ENCODE results near the gene ELF4. TPM values are rescaled to one million over a fixed set of nuclear protein-coding genes. Genes with fewer than 3 reads are reported as not detected.
"Not testable (repeated sequence)": the region's sequence is repeated elsewhere in the genome, so short reads cannot be mapped to it uniquely, and the experiment has no call there.

Gene ELF4
- polyA plus RNA-seq, 12 donors: 8.1 to 22.3 (median 9.7) TPM; not detected in 1

DNA sequence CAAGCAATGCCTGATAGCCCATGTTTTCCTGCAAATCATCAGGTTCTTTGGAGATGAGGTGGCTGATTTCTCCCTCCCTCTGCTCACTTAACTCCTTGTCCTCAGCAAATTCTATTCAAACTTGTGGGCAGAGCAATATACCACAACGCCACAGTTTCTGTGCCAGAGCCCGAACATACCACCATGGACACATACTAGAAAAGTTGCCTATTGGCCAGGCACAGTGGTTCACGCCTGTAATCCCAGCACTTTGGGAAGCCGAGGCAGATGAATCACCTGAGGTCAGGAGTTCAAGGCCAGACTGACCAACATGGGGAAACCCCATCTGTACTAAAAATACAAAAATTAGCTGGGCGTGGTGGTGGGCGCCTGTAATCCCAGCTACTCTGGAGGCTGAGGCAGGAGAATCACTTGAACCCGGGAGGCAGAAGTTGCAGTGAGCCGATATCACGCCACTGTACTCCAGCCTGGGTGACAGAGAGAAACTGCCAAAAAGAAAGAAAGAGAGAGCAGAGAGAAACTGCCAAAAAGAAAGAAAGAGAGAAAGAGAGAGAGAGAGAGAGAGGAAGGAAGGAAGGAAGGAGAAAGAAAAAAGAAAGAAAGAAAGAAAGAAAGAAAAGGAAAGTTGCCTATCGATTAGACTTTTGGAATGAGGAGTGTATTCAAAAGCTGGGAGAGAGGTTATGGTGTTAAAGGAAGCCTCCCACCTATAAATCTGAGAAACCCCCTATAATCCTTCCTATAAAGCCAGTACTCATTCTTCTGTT, 5.0 kb upstream of the ELF4 start:
- not testable (repeated sequence) for DNase-seq

DNA sequence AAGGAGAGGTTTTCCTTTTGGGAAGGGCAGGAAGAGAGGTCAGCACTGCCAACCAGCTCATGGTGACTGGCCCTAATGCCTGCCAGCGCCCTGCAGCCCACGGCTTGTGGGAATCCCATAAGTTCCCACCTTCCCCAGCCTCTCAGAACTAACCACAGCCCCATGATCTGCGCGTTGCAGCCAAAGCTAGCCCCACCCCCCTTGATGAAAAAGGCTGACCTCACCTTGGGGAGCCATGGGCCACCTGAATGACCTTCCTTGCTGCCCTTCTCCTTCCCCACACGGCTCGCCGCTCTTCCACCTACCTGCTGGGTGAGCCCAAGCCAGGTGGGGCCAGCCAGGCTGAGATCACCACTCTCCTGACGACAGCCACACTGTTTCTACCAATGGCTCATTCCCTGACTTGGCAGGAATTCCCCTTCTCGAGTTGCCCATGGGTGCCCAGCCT, 3.9 kb upstream of the ELF4 start:
- no peak for DNase-seq

DNA sequence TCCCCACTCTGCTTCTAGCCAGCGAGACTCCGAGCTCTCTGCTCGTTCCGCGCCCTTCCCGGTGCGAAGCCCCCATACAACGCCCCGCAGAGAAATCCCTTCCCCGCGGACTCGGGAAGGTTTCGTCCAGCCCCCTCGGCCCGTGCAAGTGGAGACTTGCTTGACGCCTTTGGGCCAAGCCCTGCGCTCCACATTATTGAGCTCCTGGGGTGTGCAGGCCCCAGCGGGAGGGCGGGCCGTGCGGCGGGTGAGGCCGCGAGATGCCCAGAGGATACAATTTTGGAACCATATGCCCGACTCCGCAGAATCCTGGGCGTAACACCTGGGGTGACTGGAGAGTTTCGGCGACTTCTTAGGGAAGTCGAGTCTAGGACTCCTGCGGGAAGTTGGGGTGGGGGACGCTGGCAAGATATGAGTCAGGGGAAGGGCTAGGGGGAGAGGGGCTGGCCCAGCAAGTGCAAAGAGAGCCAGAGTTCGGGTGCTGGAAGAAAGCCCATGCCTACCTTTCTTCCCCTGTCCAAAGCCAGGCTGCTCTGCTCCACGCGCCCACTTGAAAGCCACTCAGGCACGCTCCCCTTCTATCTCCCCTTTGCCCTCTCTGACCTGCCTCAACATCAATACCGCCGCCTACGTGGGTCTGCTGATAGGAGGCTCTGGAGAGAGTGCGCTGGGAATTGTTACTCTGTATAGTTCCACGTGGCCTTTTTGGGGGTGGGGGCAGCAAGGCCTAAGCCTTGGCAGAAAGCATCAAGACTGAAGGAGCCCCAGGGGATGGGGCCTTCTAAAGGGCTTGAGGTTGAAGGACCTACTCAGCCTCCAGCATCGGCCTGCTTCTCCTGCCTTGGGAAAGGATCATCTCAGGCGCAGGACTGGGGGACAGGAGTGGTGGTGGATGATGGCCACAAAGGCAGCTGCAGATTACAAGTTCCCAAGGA, 1.2 kb upstream of the ELF4 start:
- no peak for DNase-seq

DNA sequence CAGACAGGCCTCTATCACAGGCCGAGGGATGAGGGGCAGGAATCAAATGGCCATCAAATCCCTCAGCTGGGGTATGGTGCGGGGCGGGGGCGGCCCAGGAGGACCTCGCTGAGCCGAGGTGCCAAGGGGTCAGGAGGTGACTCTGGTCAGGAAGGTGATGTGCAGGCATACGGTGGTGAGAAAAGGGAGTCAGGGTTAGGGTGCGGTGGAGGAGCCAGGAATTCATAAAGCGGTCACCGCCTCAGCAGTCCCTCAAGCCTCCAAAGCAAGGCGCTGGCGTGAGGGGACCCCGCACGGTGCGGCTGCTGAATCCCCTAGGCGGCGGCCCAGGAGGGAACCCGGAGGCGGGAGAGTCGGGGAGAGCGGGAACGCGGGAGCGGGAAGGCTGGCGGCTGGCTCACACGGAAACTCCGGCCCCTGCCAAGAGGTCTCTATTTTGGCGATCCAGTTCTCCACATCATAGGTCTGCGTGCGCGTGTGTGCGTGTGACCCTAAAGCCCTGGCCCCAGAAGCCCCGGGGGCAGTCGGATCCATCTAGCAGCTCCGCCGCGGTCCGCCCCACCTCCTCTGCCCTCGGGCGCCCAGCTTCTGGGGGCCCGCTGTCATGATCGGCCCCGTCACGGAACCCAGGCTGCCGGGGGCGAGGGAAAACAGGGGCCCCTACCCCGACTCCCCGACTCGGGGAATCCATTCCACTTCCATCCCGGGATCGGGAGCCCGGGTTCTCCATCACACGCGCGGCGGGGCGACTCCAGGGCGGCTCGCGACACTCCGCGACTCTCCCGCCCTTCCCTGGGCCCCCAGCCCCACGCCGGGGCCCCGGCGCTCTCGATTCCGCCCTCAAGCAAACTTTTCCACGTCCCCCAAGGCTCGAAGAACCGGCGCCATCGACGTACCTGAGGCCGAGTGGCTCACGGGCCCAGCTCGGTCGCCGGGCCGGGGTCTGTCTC, 593 bp downstream of the ELF4 start:
- no peak for DNase-seq

DNA sequence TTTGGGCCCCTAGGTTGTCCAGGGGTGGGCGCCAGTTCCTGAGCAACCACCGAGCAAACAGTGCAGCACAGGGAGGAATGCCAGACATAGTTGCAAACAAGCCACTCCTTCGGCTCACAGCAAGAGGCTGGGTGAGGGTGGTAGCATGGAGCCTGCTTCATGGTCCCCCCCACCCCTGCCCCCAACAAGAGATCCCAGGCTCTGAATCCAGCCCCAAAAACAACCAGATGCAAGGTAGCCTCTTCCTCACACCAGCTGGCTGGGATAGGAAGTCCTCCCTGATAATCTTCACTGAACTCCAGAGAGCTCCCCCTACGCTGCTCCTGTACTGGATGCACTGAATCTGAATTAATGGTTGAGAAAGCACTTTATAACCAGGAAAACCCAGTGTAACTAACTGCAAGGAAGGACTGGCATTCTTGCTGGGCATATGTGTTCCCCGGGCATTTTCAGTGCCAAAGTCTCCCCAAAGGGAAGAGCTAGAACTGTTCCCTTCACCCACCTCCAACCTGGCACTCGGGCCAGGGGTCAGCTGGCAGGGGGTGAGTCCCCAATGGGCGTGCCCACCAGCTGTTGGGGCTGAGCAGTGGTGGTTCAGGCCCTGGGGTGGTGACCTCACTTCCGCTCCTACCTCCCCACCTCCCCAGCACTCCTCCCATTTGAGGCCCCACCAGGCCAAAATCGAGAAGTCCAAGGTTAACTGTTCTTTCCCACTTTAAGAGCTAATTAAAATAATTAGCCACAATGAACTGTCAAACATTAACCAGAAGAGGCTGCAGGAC, 1.5 kb downstream of the ELF4 start:
- no peak for DNase-seq

DNA sequence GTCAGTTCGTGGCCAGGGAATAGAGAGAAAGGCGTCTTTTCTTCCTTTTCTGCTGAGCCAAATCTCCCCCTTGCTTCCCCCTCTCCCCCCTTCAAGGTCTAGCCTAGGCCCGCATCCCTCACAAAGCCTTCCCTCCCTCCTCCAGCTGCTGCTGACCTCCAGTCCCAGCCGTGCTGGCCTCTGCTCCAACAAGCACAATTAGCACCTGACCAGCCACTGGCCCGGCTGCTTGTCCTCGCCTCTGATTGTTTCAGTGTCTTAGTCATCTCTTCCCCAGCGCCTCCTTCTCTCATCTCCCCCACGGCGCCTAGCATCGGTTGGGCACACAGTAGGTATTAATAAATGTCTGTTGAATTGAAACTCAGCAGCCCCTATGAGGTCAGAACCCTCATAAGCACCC, 4.2 kb downstream of the ELF4 start:
- no peak for DNase-seq

DNA sequence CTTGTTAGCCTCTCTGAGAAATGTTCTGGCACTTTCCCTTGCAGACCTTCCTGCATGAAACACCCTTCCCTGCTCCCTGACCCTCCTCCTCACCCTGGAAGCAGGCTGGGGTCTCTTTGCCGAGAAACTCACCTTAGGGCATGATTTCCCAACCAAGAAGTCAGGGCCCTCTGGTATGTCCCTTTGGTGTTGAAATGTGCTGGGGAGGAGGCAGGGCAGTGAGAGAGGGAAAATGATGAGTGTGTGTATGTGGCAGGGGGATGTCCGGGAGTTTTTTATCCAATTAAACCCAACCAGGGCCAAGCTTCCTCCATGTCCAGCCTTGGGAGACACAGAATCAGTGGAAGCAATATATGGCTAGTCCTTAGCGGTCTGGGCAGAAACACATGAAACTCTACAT, 5.1 kb downstream of the ELF4 start:
- DNase-seq: no peak

DNA sequence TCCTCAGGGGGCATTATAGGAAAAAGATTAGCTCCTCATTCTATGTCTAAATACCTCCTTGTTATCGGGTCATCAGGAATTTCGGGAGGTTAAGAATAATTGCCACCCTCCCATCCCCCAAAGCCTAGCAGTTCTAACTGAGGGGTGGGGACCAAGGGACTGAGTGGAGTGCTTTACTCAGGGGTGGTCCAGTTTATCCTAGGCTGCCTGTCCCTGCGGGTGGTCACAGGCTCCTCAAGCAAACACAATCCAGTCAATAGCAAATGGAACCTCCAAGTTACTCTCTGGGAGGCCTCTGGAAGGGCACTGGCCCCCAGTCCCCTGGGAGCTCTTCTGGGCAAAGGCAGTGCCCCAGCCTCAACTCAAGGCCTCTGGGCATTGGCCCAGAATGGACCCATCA, 6.7 kb downstream of the ELF4 start:
- no peak for DNase-seq

DNA sequence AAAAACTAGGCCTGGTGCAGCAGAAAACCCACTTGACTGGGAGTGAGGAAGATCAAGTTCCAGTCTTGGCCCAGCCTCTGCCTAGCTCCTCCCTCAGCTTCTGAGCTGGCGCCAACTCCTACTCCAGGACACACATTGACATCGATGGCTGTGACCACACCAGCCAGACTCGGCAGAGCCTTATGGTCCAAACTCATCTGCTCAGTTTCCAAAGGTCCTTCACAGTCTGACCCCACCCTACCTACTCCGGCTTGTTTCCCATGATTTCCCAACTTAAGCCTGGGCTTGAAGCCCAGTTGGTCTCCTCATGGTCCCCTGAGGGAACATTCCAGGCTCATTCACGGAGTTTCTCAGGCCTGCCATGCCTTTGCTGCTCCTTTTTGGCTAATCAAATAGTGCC, 10.1 kb downstream of the ELF4 start:
- DNase-seq: no peak

DNA sequence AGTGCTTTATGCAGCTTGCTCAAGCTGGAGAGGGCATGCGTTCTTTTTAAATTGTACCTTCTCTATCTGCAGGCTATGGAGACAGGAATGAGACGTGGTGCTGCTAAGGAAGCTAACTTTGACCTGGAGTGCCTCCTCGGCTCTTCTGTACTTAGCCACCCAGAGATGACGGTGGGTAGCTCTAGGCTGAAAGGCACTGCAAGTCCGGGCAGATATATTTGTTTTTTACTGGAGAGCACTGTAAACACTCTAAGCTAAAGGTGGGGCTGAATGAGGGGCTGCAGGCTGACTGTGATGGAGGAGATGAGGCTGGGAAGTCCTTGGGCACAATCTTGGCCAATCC, 12.1 kb downstream of the ELF4 start:
- DNase-seq: no peak

DNA sequence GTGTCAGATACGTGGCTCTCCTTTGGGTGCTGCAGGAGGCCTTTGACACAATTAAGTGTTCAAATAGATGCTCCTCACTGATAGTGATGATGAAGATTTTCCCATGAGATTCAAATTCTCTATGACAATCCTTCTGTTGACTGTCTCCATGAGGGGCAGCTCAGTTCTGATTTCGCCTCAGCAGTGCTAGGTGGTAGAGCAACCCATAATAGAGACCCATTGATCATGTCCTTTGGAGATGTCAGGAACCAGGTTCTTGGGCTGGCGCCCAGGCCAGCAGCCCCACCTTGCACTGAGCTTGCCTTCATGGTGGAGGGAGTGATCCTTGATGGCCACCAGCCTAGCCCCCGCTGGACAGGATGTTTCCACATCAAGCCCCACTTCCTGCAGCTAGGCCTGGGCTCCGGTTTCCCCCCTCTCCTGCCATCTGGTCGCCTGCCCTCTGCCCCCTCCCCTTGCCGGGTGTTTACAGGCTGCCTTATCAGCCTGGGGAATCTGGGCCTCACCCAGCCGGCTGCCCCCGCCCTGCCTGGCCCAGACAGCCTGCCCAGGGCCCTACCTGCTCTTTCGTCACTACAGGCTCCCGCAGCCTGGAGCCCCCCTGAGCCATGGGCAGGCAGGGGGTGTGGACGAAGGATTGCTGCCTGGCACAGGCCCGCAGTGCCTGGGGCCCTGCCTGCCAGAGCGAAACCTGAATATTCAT, 12.6 kb downstream of the ELF4 start:
- no peak for DNase-seq

DNA sequence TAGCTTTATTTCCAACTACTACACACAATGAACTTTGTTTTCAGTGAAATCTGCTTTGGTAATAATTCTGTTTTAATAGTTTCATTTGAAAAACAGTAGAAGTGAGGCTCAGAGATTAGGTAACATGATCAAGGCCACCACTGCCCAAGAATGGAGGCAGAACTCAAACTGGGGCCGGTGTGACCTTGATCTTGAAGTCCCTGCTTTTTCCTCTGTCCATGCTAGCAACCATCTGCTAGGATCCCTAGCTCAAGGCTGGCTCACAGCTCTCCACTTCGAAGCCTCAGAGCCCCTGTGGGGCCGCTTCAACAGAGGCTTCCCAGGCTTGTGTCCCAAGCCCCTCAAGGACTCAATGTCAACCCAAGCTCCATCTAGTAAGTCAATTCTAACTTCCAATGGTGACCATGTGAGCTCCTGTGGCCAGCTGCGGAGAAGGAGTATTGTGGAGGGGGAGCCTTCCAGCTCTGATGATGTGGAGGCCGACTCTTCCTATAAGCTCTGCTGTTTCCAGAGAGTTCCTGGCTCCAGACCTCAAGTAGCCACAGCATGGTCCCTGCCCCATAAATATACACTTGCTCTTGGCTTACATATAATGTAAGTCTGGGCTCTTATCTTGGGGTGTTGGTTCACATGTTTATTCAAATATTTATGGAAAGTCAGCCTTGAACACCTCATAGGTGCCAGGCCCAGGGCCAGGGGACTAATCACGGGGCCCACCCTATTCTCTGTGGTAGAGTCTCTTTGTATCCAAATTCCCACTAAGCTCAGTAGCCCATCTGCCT, 14.9 kb downstream of the ELF4 start:
- DNase-seq: no peak

DNA sequence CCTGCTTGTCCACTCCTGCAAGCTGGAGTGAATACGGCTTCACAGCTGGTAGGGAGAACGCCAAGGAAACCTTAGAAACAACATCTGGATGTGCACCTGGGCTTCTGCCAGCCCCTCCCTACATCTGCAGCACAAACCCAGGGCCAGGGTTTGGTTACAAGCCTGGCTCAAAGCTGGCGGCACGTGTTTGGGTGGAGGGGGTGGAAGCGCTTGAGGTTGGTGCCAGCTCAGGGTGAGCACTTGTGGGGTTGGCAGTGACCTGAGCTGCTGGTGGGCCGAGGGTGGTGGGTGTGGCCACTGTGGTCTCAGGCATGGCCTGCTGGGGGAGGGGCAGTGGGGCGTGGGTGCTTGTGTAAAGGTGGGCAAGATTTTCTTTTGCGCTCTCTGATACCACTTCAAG, 15.6 kb downstream of the ELF4 start:
- DNase-seq: no peak

DNA sequence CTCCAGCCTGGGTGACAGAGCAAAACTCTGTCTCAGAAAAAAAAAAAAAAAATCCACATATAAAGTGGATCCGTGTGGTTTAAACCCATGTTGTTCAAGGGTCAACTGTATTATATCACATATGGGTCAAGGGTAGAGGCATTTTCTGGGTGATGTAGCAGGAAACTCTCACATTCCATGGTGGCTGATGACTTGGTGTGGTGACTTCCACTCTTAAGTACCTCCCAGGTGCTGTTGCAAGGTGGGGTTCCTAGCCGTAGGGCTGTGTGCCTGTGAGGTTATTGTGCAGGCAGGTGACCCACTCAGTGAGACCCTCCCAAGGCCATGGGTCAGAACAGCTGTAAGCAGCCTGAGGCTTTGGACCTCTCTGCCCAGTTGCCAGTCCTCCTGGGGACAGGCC, 17.0 kb downstream of the ELF4 start:
- DNase-seq: no peak

DNA sequence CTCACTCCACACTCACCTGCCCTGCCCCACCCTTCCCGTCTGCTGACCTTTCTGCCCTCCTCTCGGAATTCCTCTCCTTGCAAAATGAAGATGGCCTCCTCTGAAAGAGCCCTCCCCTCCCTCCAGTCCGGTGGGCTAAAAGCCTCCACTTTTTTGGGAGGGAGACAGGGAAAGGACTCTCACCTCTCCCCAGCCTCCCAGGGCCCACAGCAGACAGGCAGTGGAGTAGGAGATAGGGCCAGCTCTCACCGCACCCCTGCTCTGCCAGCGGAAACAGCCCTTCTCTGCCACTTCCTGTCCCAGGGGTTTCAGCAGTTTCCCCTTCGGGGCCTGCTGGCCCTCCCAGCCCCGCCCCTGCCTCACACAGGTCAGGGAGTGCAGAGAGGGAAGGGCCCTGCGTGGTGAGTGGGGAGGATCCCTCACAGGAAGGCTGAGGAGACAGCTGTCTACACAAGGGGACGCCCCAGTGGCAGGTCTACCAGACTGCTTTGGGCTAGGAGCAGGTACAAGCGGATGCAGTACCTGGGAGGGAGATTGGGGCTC, 18.2 kb downstream of the ELF4 start:
- no peak for DNase-seq

DNA sequence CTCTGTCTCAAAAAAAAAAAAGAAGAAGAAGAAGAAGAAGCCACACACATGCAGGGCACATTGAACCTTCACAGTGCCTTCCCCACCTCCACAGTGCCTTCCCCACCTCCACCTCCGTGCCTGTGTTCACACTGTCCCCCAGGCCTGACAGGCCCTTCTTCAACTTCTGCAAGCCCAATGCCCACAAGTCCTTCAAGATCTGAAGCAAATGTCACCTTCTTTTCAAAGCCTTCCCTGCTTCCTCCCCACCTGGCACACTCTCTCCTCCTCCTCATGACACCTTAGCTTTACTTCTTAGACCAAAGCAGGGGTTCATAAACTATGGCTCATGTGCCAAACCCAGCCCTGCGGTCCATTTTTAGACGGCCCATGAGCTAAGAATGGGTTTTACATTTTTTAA, 19.9 kb downstream of the ELF4 start:
- no peak for DNase-seq

DNA sequence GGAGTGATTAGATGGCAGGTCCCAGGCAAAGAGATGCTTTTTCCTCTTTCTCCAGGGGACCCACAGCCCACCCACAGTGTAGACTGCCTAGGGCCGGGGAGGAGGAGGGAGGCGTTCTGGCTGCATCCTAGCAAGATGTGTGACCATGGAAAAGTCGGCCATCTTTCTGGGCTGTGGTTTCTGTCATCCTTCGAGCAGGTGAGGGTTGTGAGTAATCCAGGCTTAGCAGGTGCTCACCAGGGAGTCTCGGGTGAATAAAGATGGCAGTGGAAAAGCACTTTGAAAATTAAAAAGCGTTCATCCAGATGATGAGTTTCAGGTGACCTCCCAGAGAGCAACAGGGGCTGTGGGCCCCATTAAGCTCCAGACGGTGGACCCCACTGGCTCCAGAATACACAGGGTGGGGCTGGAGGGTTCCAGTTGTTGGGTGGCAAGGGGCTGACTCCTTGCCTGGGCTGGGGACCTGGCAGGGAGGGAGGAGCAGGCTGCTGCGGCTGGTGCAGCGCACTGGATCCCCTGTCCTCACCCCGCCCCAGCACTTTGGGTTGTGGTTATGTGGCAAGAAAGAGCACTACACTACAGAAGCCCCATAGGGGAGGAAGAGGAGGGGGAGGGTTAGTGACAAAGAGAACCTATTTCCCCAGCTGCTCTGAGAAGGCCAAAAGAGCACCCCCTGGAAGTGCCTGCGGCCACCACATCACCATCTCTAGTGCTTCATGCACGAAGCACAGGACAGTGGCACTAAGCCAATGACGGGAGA, 23.7 kb downstream of the ELF4 start:
- no peak for DNase-seq

Data from muscle of arm (tissue), 12 donors.